WTC11 (cell line): Measurements from ENCODE around the gene GTF2H4.

Source experiments
- CBFB ChIP-seq: sonication (generic); formaldehyde crosslinking; IDR thresholded peaks from 2 replicates; pipeline ENCODE4 v1.8.1; 2022; ENCODE audit warnings: mild to moderate bottlenecking, low read depth, missing genetic modification reagents
- CREB1 ChIP-seq: sonication (generic); formaldehyde crosslinking; IDR thresholded peaks from 2 replicates; pipeline ENCODE4 v1.8.0; 2023; ENCODE audit warnings: mild to moderate bottlenecking, missing genetic modification reagents
- CREM ChIP-seq: sonication (generic); formaldehyde crosslinking; IDR thresholded peaks from 2 replicates; pipeline ENCODE4 v1.8.1; 2022; ENCODE audit warnings: mild to moderate bottlenecking, missing genetic modification reagents, moderate library complexity
- ESRRA ChIP-seq: sonication (generic); formaldehyde crosslinking; IDR thresholded peaks from 2 replicates; pipeline ENCODE4 v1.8.1; 2022; ENCODE audit warnings: mild to moderate bottlenecking, missing genetic modification reagents, borderline replicate concordance
- FOXK1 ChIP-seq: sonication (generic); formaldehyde crosslinking; IDR thresholded peaks from 2 replicates; pipeline ENCODE4 v1.8.0; 2022; ENCODE audit warnings: mild to moderate bottlenecking, moderate library complexity, missing genetic modification reagents
- IRF2 ChIP-seq: sonication (generic); formaldehyde crosslinking; IDR thresholded peaks from 2 replicates; pipeline ENCODE4 v1.8.0; 2022; ENCODE audit warnings: low read depth, missing genetic modification reagents, borderline replicate concordance
- JUN ChIP-seq: sonication (generic); formaldehyde crosslinking; IDR thresholded peaks from 2 replicates; pipeline ENCODE4 v1.8.0; 2023; ENCODE audit warnings: mild to moderate bottlenecking, missing genetic modification reagents
- NFYB ChIP-seq: sonication (generic); formaldehyde crosslinking; conservative IDR thresholded peaks from 2 replicates; pipeline ENCODE4 v1.8.0; 2022; ENCODE audit warnings: low read depth, missing genetic modification reagents
- ZNF317 ChIP-seq: sonication (generic); formaldehyde crosslinking; IDR thresholded peaks from 2 replicates; pipeline ENCODE4 v1.8.1; 2023; ENCODE audit warnings: low read depth, mild to moderate bottlenecking, moderate library complexity, missing genetic modification reagents, borderline replicate concordance
- TF ChIP-seq, protein P1 (sequence below): sonication (generic); formaldehyde crosslinking; conservative IDR thresholded peaks from 2 replicates; pipeline ENCODE4 v1.8.1; 2022; ENCODE audit warnings: mild to moderate bottlenecking, missing genetic modification reagents
- TF ChIP-seq, protein P2 (sequence below): fragments of 200-600 bp; IDR thresholded peaks from 2 replicates; pipeline ENCODE4 v1.8.0; 2022; ENCODE audit warnings: antibody characterized with exemption
- TF ChIP-seq, protein P3 (sequence below): sonication (generic); formaldehyde crosslinking; IDR thresholded peaks from 2 replicates; pipeline ENCODE4 v1.8.0; 2022; ENCODE audit warnings: mild to moderate bottlenecking, missing genetic modification reagents
- TF ChIP-seq, protein P4 (sequence below): sonication (generic); formaldehyde crosslinking; IDR thresholded peaks from 2 replicates; pipeline ENCODE4 v1.8.1; 2023; ENCODE audit warnings: mild to moderate bottlenecking, missing genetic modification reagents
- TF ChIP-seq, protein P5 (sequence below): sonication (generic); formaldehyde crosslinking; IDR thresholded peaks from 2 replicates; pipeline ENCODE4 v1.8.0; 2022; ENCODE audit warnings: mild to moderate bottlenecking, missing genetic modification reagents

DNA sequence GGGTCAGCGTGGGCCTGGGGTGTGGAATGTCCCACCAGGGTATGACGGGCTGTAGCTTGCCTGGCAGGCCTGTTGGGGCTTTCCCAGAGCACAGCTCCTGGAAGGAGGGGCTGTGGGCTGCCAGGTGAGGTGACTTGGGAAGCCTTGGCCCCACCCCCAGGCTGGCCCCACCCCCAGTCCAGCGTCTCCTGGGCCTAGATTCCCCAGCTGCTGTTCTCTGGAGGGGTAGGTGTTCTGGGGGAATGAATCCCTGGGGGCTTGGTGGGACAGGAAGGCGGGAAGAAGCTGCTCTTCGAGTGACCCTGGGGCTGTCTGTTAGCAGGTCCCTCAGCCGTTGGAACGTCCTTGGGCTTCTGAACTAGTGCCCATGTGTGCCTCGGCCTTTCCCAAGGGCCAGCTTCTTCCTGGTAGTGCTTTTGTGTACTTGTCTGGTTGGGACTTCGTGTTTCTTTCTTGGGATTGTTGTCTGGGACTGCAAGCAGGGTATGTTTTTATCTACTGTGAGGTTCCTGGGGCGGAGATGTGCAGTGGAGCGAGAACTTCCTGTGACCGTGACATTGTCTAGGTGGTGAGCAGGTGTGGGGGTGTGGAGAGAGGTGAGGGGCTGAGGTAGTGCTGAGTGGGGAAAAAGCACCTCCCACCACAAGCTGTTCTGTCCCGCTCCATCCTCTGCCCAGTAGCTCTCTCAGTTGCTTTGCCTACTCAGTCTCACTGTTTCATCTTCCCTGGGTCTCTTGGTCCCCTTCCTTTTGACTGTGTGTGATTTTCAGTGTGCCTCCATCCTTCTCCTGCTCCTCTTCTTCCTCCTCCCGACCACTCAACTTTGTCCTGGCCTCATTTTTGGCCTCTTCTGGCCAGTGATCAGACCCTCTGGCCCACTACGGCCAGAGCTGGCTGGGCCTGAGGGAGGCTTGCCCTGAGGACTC, 25.0 kb upstream of the GTF2H4 start:
- TF ChIP-seq, protein P1, sequence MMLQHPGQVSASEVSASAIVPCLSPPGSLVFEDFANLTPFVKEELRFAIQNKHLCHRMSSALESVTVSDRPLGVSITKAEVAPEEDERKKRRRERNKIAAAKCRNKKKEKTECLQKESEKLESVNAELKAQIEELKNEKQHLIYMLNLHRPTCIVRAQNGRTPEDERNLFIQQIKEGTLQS, result no peak
- TF ChIP-seq, protein P2, sequence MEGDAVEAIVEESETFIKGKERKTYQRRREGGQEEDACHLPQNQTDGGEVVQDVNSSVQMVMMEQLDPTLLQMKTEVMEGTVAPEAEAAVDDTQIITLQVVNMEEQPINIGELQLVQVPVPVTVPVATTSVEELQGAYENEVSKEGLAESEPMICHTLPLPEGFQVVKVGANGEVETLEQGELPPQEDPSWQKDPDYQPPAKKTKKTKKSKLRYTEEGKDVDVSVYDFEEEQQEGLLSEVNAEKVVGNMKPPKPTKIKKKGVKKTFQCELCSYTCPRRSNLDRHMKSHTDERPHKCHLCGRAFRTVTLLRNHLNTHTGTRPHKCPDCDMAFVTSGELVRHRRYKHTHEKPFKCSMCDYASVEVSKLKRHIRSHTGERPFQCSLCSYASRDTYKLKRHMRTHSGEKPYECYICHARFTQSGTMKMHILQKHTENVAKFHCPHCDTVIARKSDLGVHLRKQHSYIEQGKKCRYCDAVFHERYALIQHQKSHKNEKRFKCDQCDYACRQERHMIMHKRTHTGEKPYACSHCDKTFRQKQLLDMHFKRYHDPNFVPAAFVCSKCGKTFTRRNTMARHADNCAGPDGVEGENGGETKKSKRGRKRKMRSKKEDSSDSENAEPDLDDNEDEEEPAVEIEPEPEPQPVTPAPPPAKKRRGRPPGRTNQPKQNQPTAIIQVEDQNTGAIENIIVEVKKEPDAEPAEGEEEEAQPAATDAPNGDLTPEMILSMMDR, result no peak
- no peak for TF ChIP-seq ESRRA (CRISPR knock-in tag)
- no peak for TF ChIP-seq CBFB (CRISPR knock-in tag)
- TF ChIP-seq JUN (CRISPR knock-in tag), result no peak
- no peak for TF ChIP-seq CREB1 (CRISPR knock-in tag)
- TF ChIP-seq, protein P3, sequence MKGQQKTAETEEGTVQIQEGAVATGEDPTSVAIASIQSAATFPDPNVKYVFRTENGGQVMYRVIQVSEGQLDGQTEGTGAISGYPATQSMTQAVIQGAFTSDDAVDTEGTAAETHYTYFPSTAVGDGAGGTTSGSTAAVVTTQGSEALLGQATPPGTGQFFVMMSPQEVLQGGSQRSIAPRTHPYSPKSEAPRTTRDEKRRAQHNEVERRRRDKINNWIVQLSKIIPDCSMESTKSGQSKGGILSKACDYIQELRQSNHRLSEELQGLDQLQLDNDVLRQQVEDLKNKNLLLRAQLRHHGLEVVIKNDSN (CRISPR knock-in tag), result 0 out of 2 replicates have a peak, but pooled peaks have one; percentile 19
- TF ChIP-seq, protein P4, sequence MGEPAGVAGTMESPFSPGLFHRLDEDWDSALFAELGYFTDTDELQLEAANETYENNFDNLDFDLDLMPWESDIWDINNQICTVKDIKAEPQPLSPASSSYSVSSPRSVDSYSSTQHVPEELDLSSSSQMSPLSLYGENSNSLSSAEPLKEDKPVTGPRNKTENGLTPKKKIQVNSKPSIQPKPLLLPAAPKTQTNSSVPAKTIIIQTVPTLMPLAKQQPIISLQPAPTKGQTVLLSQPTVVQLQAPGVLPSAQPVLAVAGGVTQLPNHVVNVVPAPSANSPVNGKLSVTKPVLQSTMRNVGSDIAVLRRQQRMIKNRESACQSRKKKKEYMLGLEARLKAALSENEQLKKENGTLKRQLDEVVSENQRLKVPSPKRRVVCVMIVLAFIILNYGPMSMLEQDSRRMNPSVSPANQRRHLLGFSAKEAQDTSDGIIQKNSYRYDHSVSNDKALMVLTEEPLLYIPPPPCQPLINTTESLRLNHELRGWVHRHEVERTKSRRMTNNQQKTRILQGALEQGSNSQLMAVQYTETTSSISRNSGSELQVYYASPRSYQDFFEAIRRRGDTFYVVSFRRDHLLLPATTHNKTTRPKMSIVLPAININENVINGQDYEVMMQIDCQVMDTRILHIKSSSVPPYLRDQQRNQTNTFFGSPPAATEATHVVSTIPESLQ, result no peak
- TF ChIP-seq IRF2 (CRISPR knock-in tag), result no peak
- TF ChIP-seq FOXK1 (CRISPR knock-in tag), result no peak
- TF ChIP-seq, protein P5, sequence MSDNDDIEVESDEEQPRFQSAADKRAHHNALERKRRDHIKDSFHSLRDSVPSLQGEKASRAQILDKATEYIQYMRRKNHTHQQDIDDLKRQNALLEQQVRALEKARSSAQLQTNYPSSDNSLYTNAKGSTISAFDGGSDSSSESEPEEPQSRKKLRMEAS (CRISPR knock-in tag), result no peak
- TF ChIP-seq NFYB, result no peak
- no peak for TF ChIP-seq ZNF317 (CRISPR knock-in tag)
- no peak for TF ChIP-seq CREM (CRISPR knock-in tag)
